Stomach smooth muscle (tissue), 2 donors: ENCODE measurements around the gene SNX18.

Experiments used
- H3K27ac ChIP-seq: one replicate; pipeline ENCODE4 v1.7.0; 2013; ENCODE audit warnings: mild to moderate bottlenecking, low read length, inconsistent platforms
- H3K27me3 ChIP-seq, 2 donors: one replicate each; pipeline ENCODE4 v1.7.0; 2013; ENCODE audit warnings: low read length in 2 of 2; ENCODE audit not compliant: insufficient read depth in 2 of 2, control insufficient read depth in 1 of 2
- H3K36me3 ChIP-seq, 2 donors: one replicate each; pipeline ENCODE4 v1.7.0; 2013; ENCODE audit warnings: low read length in 2 of 2; ENCODE audit not compliant: control insufficient read depth in 2 of 2, insufficient read depth in 2 of 2
- H3K4me1 ChIP-seq: one replicate; pipeline ENCODE4 v1.7.0; 2013; ENCODE audit warnings: low read length; ENCODE audit not compliant: control insufficient read depth, insufficient read depth
- H3K4me3 ChIP-seq, 2 donors: one replicate each; pipeline ENCODE4 v1.7.0; 2013; ENCODE audit warnings: low read length in 2 of 2
- H3K9ac ChIP-seq, 2 donors: one replicate each; pipeline ENCODE4 v1.7.0; 2013; ENCODE audit warnings: low read length in 2 of 2, mild to moderate bottlenecking in 1 of 2
- H3K9me3 ChIP-seq, 2 donors: one replicate each; pipeline ENCODE4 v1.7.0; 2013; ENCODE audit warnings: low read length in 2 of 2; ENCODE audit not compliant: control insufficient read depth in 2 of 2
- donor health status: healthy.
- donor health status: Pancreatic carcinoma.

The SNX18 gene

GRCh38 chr5:54577937-54578653 lies 60.5 kb downstream of the SNX18 start:
- no peak overlapping the region for H3K27ac ChIP-seq
- H3K9me3 ChIP-seq: no peaks in the 10 kb centered on the region
- H3K9ac ChIP-seq: no peak overlapping the region
- no peak overlapping the region for H3K4me3 ChIP-seq
- no peaks in the 10 kb centered on the region for H3K36me3 ChIP-seq
- H3K4me1 ChIP-seq: peaks cover 7% of the 10 kb centered on the region
- H3K27me3 ChIP-seq: no peaks in the 10 kb centered on the region

- no peaks in the 10 kb centered on the region for H3K9me3 ChIP-seq
- no peak overlapping the region for H3K4me3 ChIP-seq
- H3K27ac ChIP-seq: no peak overlapping the region
Measured at GRCh38 chr5:54579591-54580295, 62.2 kb downstream of the SNX18 start.

GRCh38 chr5:54580997-54581811 lies 63.6 kb downstream of the SNX18 start:
- H3K27ac ChIP-seq: peak overlapping the region; percentile 25
- H3K4me3 ChIP-seq: no peak overlapping the region
- no peaks in the 10 kb centered on the region for H3K27me3 ChIP-seq
- peaks cover 7% of the 10 kb centered on the region for H3K4me1 ChIP-seq
- H3K9me3 ChIP-seq: no peaks in the 10 kb centered on the region
- no peaks in the 10 kb centered on the region for H3K36me3 ChIP-seq
- H3K9ac ChIP-seq: no peak overlapping the region

More at GRCh38 chr5:54579591-54580295, 62.2 kb downstream of the SNX18 start:
- peaks cover 7% of the 10 kb centered on the region for H3K4me1 ChIP-seq
- no peaks in the 10 kb centered on the region for H3K36me3 ChIP-seq
- H3K9ac ChIP-seq: no peak overlapping the region
- no peaks in the 10 kb centered on the region for H3K27me3 ChIP-seq

- H3K9ac ChIP-seq: no peak overlapping the region
- H3K36me3 ChIP-seq: no peaks in the 10 kb centered on the region
- H3K27ac ChIP-seq: peak overlapping the region; percentile 25
- H3K9me3 ChIP-seq: no peaks in the 10 kb centered on the region
- H3K4me1 ChIP-seq: peaks cover 7% of the 10 kb centered on the region
- H3K27me3 ChIP-seq: no peaks in the 10 kb centered on the region
- no peak overlapping the region for H3K4me3 ChIP-seq
Measured at GRCh38 chr5:54581831-54582548, 64.4 kb downstream of the SNX18 start.

GRCh38 chr5:54586336-54586735 lies 68.8 kb downstream of the SNX18 start:
- H3K9me3 ChIP-seq: no peaks in the 10 kb centered on the region
- no peak overlapping the region for H3K27ac ChIP-seq
- H3K27me3 ChIP-seq: no peaks in the 10 kb centered on the region
- no peak overlapping the region for H3K9ac ChIP-seq
- H3K4me1 ChIP-seq: peaks cover 5% of the 10 kb centered on the region
- no peaks in the 10 kb centered on the region for H3K36me3 ChIP-seq
- no peak overlapping the region for H3K4me3 ChIP-seq

GRCh38 chr5:54589786-54590185 lies 72.2 kb downstream of the SNX18 start:
- no peaks in the 10 kb centered on the region for H3K9me3 ChIP-seq
- H3K4me1 ChIP-seq: no peaks in the 10 kb centered on the region
- H3K27ac ChIP-seq: no peak overlapping the region
- no peaks in the 10 kb centered on the region for H3K27me3 ChIP-seq
- no peaks in the 10 kb centered on the region for H3K36me3 ChIP-seq
- no peak overlapping the region for H3K4me3 ChIP-seq
- H3K9ac ChIP-seq: no peak overlapping the region

GRCh38 chr5:54590824-54591223 lies 73.3 kb downstream of the SNX18 start:
- H3K9ac ChIP-seq: no peak overlapping the region
- no peaks in the 10 kb centered on the region for H3K4me1 ChIP-seq
- no peak overlapping the region for H3K27ac ChIP-seq
- no peaks in the 10 kb centered on the region for H3K36me3 ChIP-seq
- H3K9me3 ChIP-seq: no peaks in the 10 kb centered on the region
- no peaks in the 10 kb centered on the region for H3K27me3 ChIP-seq
- H3K4me3 ChIP-seq: no peak overlapping the region

- H3K9me3 ChIP-seq: no peaks in the 10 kb centered on the region
- H3K27me3 ChIP-seq: no peaks in the 10 kb centered on the region
- no peaks in the 10 kb centered on the region for H3K36me3 ChIP-seq
- H3K4me3 ChIP-seq: no peak overlapping the region
- no peaks in the 10 kb centered on the region for H3K4me1 ChIP-seq
- no peak overlapping the region for H3K27ac ChIP-seq
- H3K9ac ChIP-seq: no peak overlapping the region
Measured at GRCh38 chr5:54593779-54594178, 76.2 kb downstream of the SNX18 start.

- Histone ChIP-seq H3K27me3 (no peaks in the 10 kb centered on the region), H3K9me3 (no peaks in the 10 kb centered on the region), H3K27ac (no peak overlapping the region), H3K9ac (no peak overlapping the region), H3K36me3 (no peaks in the 10 kb centered on the region), H3K4me1 (no peaks in the 10 kb centered on the region), H3K4me3 (no peak overlapping the region)
Measured at GRCh38 chr5:54594181-54594580, 76.6 kb downstream of the SNX18 start.

- Histone ChIP-seq H3K4me3 (no peak overlapping the region), H3K9me3 (no peaks in the 10 kb centered on the region), H3K4me1 (no peaks in the 10 kb centered on the region), H3K27me3 (no peaks in the 10 kb centered on the region), H3K27ac (no peak overlapping the region), H3K9ac (no peak overlapping the region), H3K36me3 (no peaks in the 10 kb centered on the region)
Measured at GRCh38 chr5:54595721-54596120, 78.2 kb downstream of the SNX18 start.
